Hindlimb muscle (tissue), 1 donor: ENCODE data around the gene TAF1C. TPM values are rescaled to one million over a fixed set of nuclear protein-coding genes. Genes with fewer than 3 reads are reported as not detected.
A peak's percentile ranks its signal among the peaks of the same experiment; 100 is the strongest.
"Not testable (repeated sequence)": the region's sequence is repeated elsewhere in the genome, so short reads cannot be mapped to it uniquely, and the experiment has no call there.

Experiments used
- DNase-seq: peaks from one replicate; pipeline ENCODE4 v3.0.0-alpha.2; 2013
- polyA plus RNA-seq: library from polyadenylated mRNA; unstranded; fragments of 120-200 nt; gene quantifications from one replicate; pipeline ENCODE4 v1.2.1, GENCODE V29; 2013; ENCODE audit not compliant: insufficient read length

Gene TAF1C
- polyA plus RNA-seq = 34.3 TPM

- peak; percentile 96 for DNase-seq
Observed at GRCh38 chr16:84186685-84187437, at the start of gene TAF1C. Gene TAF1C (minus strand): TSS chr16:84187057. CDS start chr16:84184988, 2,069 bp downstream.

GRCh38 chr16:84234321-84235241 is 47.7 kb upstream of the TAF1C start:
- peak; percentile 44 for DNase-seq

GRCh38 chr16:84233748-84234147 is 46.9 kb upstream of the TAF1C start:
- DNase-seq = no peak

- no peak for DNase-seq
Observed at GRCh38 chr16:84232969-84233368, 46.1 kb upstream of the TAF1C start.

GRCh38 chr16:84232060-84232459 is 45.2 kb upstream of the TAF1C start:
- no peak for DNase-seq

- DNase-seq = peak; percentile 46
Observed at GRCh38 chr16:84229471-84229870, 42.6 kb upstream of the TAF1C start.

- DNase-seq = peak; percentile 74
Observed at GRCh38 chr16:84228256-84228838, 41.5 kb upstream of the TAF1C start.

GRCh38 chr16:84227548-84227947 is 40.7 kb upstream of the TAF1C start:
- DNase-seq = no peak

GRCh38 chr16:84226026-84226425 is 39.2 kb upstream of the TAF1C start:
- DNase-seq = no peak

- DNase-seq = no peak
Observed at GRCh38 chr16:84225571-84225970, 38.7 kb upstream of the TAF1C start.

GRCh38 chr16:84225126-84225525 is 38.3 kb upstream of the TAF1C start:
- no peak for DNase-seq

GRCh38 chr16:84224554-84224953 is 37.7 kb upstream of the TAF1C start:
- no peak for DNase-seq

GRCh38 chr16:84223456-84223855 is 36.6 kb upstream of the TAF1C start:
- no peak for DNase-seq

- no peak for DNase-seq
Observed at GRCh38 chr16:84220851-84221250, 34.0 kb upstream of the TAF1C start.

- no peak for DNase-seq
Observed at GRCh38 chr16:84218956-84219355, 32.1 kb upstream of the TAF1C start.

- no peak for DNase-seq
Observed at GRCh38 chr16:84218176-84218823, 31.4 kb upstream of the TAF1C start.

GRCh38 chr16:84216144-84216543 is 29.3 kb upstream of the TAF1C start:
- DNase-seq = not testable (repeated sequence)

- DNase-seq = no peak
Observed at GRCh38 chr16:84215531-84215930, 28.7 kb upstream of the TAF1C start.

GRCh38 chr16:84214451-84215066 is 27.7 kb upstream of the TAF1C start:
- DNase-seq = no peak

- DNase-seq = no peak
Observed at GRCh38 chr16:84212631-84213030, 25.8 kb upstream of the TAF1C start.

- DNase-seq = no peak
Observed at GRCh38 chr16:84212154-84212553, 25.3 kb upstream of the TAF1C start.

- no peak for DNase-seq
Observed at GRCh38 chr16:84209989-84210388, 23.1 kb upstream of the TAF1C start.
